GM21528 (cell line): ENCODE measurements around the gene HDGFL2.
A peak's percentile ranks its signal among the peaks of the same experiment; 100 is the strongest.

Source experiments
- ATAC-seq: cut with Tn5 transposase; IDR thresholded peaks from one replicate; pipeline ENCODE4 v1.9.1; 2021; ENCODE audit warnings: mild to moderate bottlenecking, moderate library complexity; ENCODE audit not compliant: unreplicated experiment, low FRiP score

HDGFL2 gene

GRCh38 chr19:4472174-4472974 is at the start of gene HDGFL2:
HDGFL2 (plus strand) TSS chr19:4472297; CDS start chr19:4472351, 54 bp downstream.
- ATAC-seq: peak; percentile 1

- ATAC-seq: no peak
Observed at GRCh38 chr19:4423416-4424126, 48.5 kb upstream of the HDGFL2 start.

- ATAC-seq: no peak
Observed at GRCh38 chr19:4425537-4425936, 46.6 kb upstream of the HDGFL2 start.

- ATAC-seq: no peak
Observed at GRCh38 chr19:4428326-4428975, 43.6 kb upstream of the HDGFL2 start.

- ATAC-seq: no peak
Observed at GRCh38 chr19:4429256-4429655, 42.8 kb upstream of the HDGFL2 start.

GRCh38 chr19:4429771-4430171 is 42.3 kb upstream of the HDGFL2 start:
- no peak for ATAC-seq

GRCh38 chr19:4430760-4431159 is 41.3 kb upstream of the HDGFL2 start:
- no peak for ATAC-seq

- no peak for ATAC-seq
Observed at GRCh38 chr19:4431296-4431695, 40.8 kb upstream of the HDGFL2 start.

- no peak for ATAC-seq
Observed at GRCh38 chr19:4431808-4432674, 40.1 kb upstream of the HDGFL2 start.

GRCh38 chr19:4432918-4433506 is 39.1 kb upstream of the HDGFL2 start:
- no peak for ATAC-seq

GRCh38 chr19:4434391-4434790 is 37.7 kb upstream of the HDGFL2 start:
- ATAC-seq: no peak

GRCh38 chr19:4436231-4436630 is 35.9 kb upstream of the HDGFL2 start:
- no peak for ATAC-seq

GRCh38 chr19:4437103-4437502 is 35.0 kb upstream of the HDGFL2 start:
- no peak for ATAC-seq

- ATAC-seq: no peak
Observed at GRCh38 chr19:4439243-4439642, 32.9 kb upstream of the HDGFL2 start.

- no peak for ATAC-seq
Observed at GRCh38 chr19:4441994-4442818, 29.9 kb upstream of the HDGFL2 start.

- ATAC-seq: no peak
Observed at GRCh38 chr19:4442819-4443146, 29.3 kb upstream of the HDGFL2 start.

GRCh38 chr19:4443188-4443587 is 28.9 kb upstream of the HDGFL2 start:
- ATAC-seq: no peak

- no peak for ATAC-seq
Observed at GRCh38 chr19:4443966-4444764, 27.9 kb upstream of the HDGFL2 start.
